ENCODE results near the gene SAP30L. TPM values are rescaled to one million over a fixed set of nuclear protein-coding genes. Genes with fewer than 3 reads are reported as not detected.

The SAP30L gene
- total RNA-seq, 1 donor from 2014 or later: 39.2 TPM

GRCh38 chr5:154455585-154455984 is 9.8 kb downstream of the SAP30L start:
- ATAC-seq: no peak
- no peak for DNase-seq
- intact Hi-C loops (cut with micrococcal nuclease): no loop called here

- ATAC-seq (no peak), DNase-seq (no peak)
- intact Hi-C loops (cut with micrococcal nuclease): no loop called here
Measured at GRCh38 chr5:154456540-154456939, 10.7 kb downstream of the SAP30L start.

- intact Hi-C loops (cut with micrococcal nuclease): no loop called here
- ATAC-seq: peak; percentile 62
- DNase-seq: no peak
Measured at GRCh38 chr5:154459015-154459414, 13.2 kb downstream of the SAP30L start.

- intact Hi-C loops (cut with micrococcal nuclease): loop anchor here (10.0 kb wide), 1 partner anchor 145 kb away; no protein-coding TSS in a partner anchor
- no peak for ATAC-seq
Measured at GRCh38 chr5:154460172-154460571, 14.4 kb downstream of the SAP30L start.

GRCh38 chr5:154461531-154461930 is 15.7 kb downstream of the SAP30L start:
- DNase-seq (no peak), ATAC-seq (peak; percentile 29)
- intact Hi-C loops (cut with micrococcal nuclease): loop anchor here (10.0 kb wide), 1 partner anchor 143 kb away; no protein-coding TSS in a partner anchor

More at GRCh38 chr5:154460172-154460571, 14.4 kb downstream of the SAP30L start:
- no peak for DNase-seq

- DNase-seq: no peak
- no peak for ATAC-seq
- intact Hi-C loops (cut with micrococcal nuclease): loop anchor here (10.0 kb wide), 1 partner anchor 140 kb away; no protein-coding TSS in a partner anchor
Measured at GRCh38 chr5:154464438-154464837, 18.6 kb downstream of the SAP30L start.

GRCh38 chr5:154465169-154465568 is 19.4 kb downstream of the SAP30L start:
- ATAC-seq: no peak
- no peak for DNase-seq
- intact Hi-C loops (cut with micrococcal nuclease): loop anchor here (10.0 kb wide), 1 partner anchor 140 kb away; no protein-coding TSS in a partner anchor

GRCh38 chr5:154466147-154466546 is 20.4 kb downstream of the SAP30L start:
- no peak for ATAC-seq
- DNase-seq: no peak
- intact Hi-C loops (cut with micrococcal nuclease): loop anchor here (10.0 kb wide), 1 partner anchor 139 kb away; no protein-coding TSS in a partner anchor

- DNase-seq (no peak), ATAC-seq (no peak)
- intact Hi-C loops (cut with micrococcal nuclease): loop anchor here (10.0 kb wide), 1 partner anchor 138 kb away; no protein-coding TSS in a partner anchor
Measured at GRCh38 chr5:154466671-154467070, 20.9 kb downstream of the SAP30L start.

- ATAC-seq (peak; percentile 91), DNase-seq (peak; percentile 88)
- intact Hi-C loops (cut with micrococcal nuclease): loop anchor here (10.0 kb wide), 1 partner anchor 137 kb away; no protein-coding TSS in a partner anchor
Measured at GRCh38 chr5:154467655-154468354, 22.0 kb downstream of the SAP30L start.

GRCh38 chr5:154470137-154470536 is 24.3 kb downstream of the SAP30L start:
- DNase-seq (no peak), ATAC-seq (no peak)
- intact Hi-C loops (cut with micrococcal nuclease): no loop called here

GRCh38 chr5:154470947-154471870 is 25.4 kb downstream of the SAP30L start:
- intact Hi-C loops (cut with micrococcal nuclease): no loop called here
- ATAC-seq (no peak), DNase-seq (no peak)

GRCh38 chr5:154472871-154473580 is 27.2 kb downstream of the SAP30L start:
- intact Hi-C loops (cut with micrococcal nuclease): no loop called here
- peak; percentile 44 for DNase-seq
- peak; percentile 61 for ATAC-seq

GRCh38 chr5:154473581-154474283 is 27.9 kb downstream of the SAP30L start:
- intact Hi-C loops (cut with micrococcal nuclease): no loop called here
- no peak for DNase-seq
- peak; percentile 5 for ATAC-seq

GRCh38 chr5:154474396-154475334 is 28.9 kb downstream of the SAP30L start:
- ATAC-seq: no peak
- intact Hi-C loops (cut with micrococcal nuclease): no loop called here
- no peak for DNase-seq

- intact Hi-C loops (cut with micrococcal nuclease): no loop called here
- no peak for ATAC-seq
- peak; percentile 51 for DNase-seq
Measured at GRCh38 chr5:154475591-154476353, 30.0 kb downstream of the SAP30L start.

Data from left ventricle myocardium superior (tissue), 1 donor.